Measurements from ENCODE around the gene LRRTM1.

The LRRTM1 gene

GRCh38 chr2:80252294-80252986 lies 52.1 kb downstream of the LRRTM1 start:
- no peak for TF ChIP-seq CTCF (IDR thresholded peaks at IDR 0.05; ENCODE audit: borderline replicate concordance, insufficient read depth, low read depth, low read length)
- H3K4me3 ChIP-seq (ENCODE audit: low read depth, low read length), result no peak overlapping the region

Data from GM12875 (cell line).